Measurements from ENCODE around the gene DCST2. TPM values are rescaled to one million over a fixed set of nuclear protein-coding genes. Genes with fewer than 3 reads are reported as not detected.

The DCST2 gene
- total RNA-seq, 1 experiment from 2014 or later = 0.61 TPM

GRCh38 chr1:155062702-155063411, 29.3 kb upstream of the DCST2 start:
- CTCF ChIA-PET = interaction anchor here (0.6 to 3.7 kb wide), 5 partner anchors 12 to 183 kb away, joined by 3 to 39 read pairs (median 5); partner anchors contain the start of genes ADAM15 and KRTCAP2

GRCh38 chr1:155062151-155062686, 28.6 kb upstream of the DCST2 start:
- Mint-ChIP-seq H3K36me3 (ENCODE audit: insufficient read depth, unreplicated experiment) (peaks cover 19% of the 10 kb centered on the region), H3K27me3 (ENCODE audit: insufficient read depth, unreplicated experiment) (no peaks in the 10 kb centered on the region), H3K4me1 (ENCODE audit: low read depth, unreplicated experiment) (peaks cover 22% of the 10 kb centered on the region), H3K9me3 (ENCODE audit: unreplicated experiment) (no peaks in the 10 kb centered on the region), H3K27ac (ENCODE audit: unreplicated experiment) (no peak overlapping the region), H3K4me3 (ENCODE audit: unreplicated experiment) (peak overlapping the region; percentile 86)
- H3K27me3 ChIP-seq (replicated peaks; ENCODE audit: control insufficient read depth, insufficient read depth, low read length) = no peaks in the 10 kb centered on the region
- intact Hi-C loops (cut with micrococcal nuclease; ENCODE audit: unreplicated experiment) = loop anchor here (5.0 kb wide), 2 partner anchors 90 to 105 kb away; partner anchors contain the start of genes CKS1B, PBXIP1 and SHC1
- peak overlapping the region; percentile 64 for H3K4me3 ChIP-seq (ENCODE audit: low read depth, low read length)
- POLR2A ChIA-PET = no interaction called here
- H3K36me3 ChIP-seq (ENCODE audit: control insufficient read depth, insufficient read depth, low read length) = peaks cover 2% of the 10 kb centered on the region; the same call in 1 of the 2 replicates
- peak in 1 of 2 experiments; percentile 2 for TF ChIP-seq CTCF (IDR thresholded peaks at IDR 0.05; ENCODE audit: insufficient read depth in 1 of 2, low read depth in 1 of 2, low read length in 1 of 2, severe bottlenecking in 1 of 2, unreplicated experiment in 1 of 2)
- H3K9me3 ChIP-seq = no peaks in the 10 kb centered on the region
- DNase-seq = no peak
- no TSS peak for BruUV-seq (replicated peaks)
- 0 out of 2 replicates have a peak, but pooled peaks cover 19% of the 10 kb centered on the region for H3K4me1 ChIP-seq
- CTCF ChIA-PET = interaction anchor here (0.6 to 3.7 kb wide), 18 partner anchors 10 to 1392 kb away, joined by 3 to 39 read pairs (median 7); partner anchors contain the start of genes ADAM15, CKS1B, EFNA3 and KRTCAP2

More at GRCh38 chr1:155062702-155063411, 29.3 kb upstream of the DCST2 start:
- H3K4me1 ChIP-seq = 0 out of 2 replicates have a peak, but pooled peaks cover 19% of the 10 kb centered on the region
- peaks cover 19% of the 10 kb centered on the region for H3K36me3 Mint-ChIP-seq (ENCODE audit: insufficient read depth, unreplicated experiment)
- H3K9me3 Mint-ChIP-seq (ENCODE audit: unreplicated experiment) = no peaks in the 10 kb centered on the region
- peak overlapping the region; percentile 22 for H3K27ac Mint-ChIP-seq (ENCODE audit: unreplicated experiment)
- peaks cover 22% of the 10 kb centered on the region for H3K4me1 Mint-ChIP-seq (ENCODE audit: low read depth, unreplicated experiment)
- TF ChIP-seq CTCF (IDR thresholded peaks at IDR 0.05; ENCODE audit: insufficient read depth in 1 of 2, low read depth in 1 of 2, low read length in 1 of 2, severe bottlenecking in 1 of 2, unreplicated experiment in 1 of 2) = peak; percentile 87 to 92
- H3K27me3 Mint-ChIP-seq (ENCODE audit: insufficient read depth, unreplicated experiment) = no peaks in the 10 kb centered on the region
- peaks cover 2% of the 10 kb centered on the region; the same call in 1 of the 2 replicates for H3K36me3 ChIP-seq (ENCODE audit: control insufficient read depth, insufficient read depth, low read length)
- H3K27me3 ChIP-seq (replicated peaks; ENCODE audit: control insufficient read depth, insufficient read depth, low read length) = no peaks in the 10 kb centered on the region
- peak overlapping the region; percentile 86 for H3K4me3 Mint-ChIP-seq (ENCODE audit: unreplicated experiment)
- H3K4me3 ChIP-seq (ENCODE audit: low read depth, low read length) = peak overlapping the region; percentile 64
- BruUV-seq (replicated peaks) = no TSS peak
- POLR2A ChIA-PET = interaction anchor here (0.5 to 1.6 kb wide), 3 partner anchors 12 to 794 kb away, joined by 3 to 6 read pairs (median 5); partner anchors contain the start of genes ADAM15, EFNA3 and GON4L
- DNase-seq = peak; percentile 68 to 83
- no peaks in the 10 kb centered on the region for H3K9me3 ChIP-seq
- intact Hi-C loops (cut with micrococcal nuclease; ENCODE audit: unreplicated experiment) = loop anchor here (1.0 to 5.0 kb wide), 4 partner anchors 21 to 106 kb away; partner anchors contain the start of genes CKS1B, PBXIP1, SHC1 and ZBTB7B
